SW 1271 (cell line): ENCODE data around the gene COPG2.
"Not testable (repeated sequence)": the region's sequence is repeated elsewhere in the genome, so short reads cannot be mapped to it uniquely, and the experiment has no call there.

Source experiments
- DNase-seq, 2 experiments: peaks; one replicate each; lab custom pipeline; 2025; lab: John Stamatoyannopoulos, UW

Gene COPG2

GRCh38 chr7:130668258-130669084 is at the start of gene COPG2:
Gene COPG2 (minus strand): TSS chr7:130668748. CDS start chr7:130668668, 80 bp downstream.
- peak; percentile 29 to 78 for DNase-seq

GRCh38 chr7:130712416-130712815 is 43.9 kb upstream of the COPG2 start:
- DNase-seq = no peak

GRCh38 chr7:130708766-130709165 is 40.2 kb upstream of the COPG2 start:
- DNase-seq = no peak

GRCh38 chr7:130708001-130708400 is 39.5 kb upstream of the COPG2 start:
- no peak for DNase-seq

GRCh38 chr7:130703851-130704250 is 35.3 kb upstream of the COPG2 start:
- no peak for DNase-seq

GRCh38 chr7:130701650-130702049 is 33.1 kb upstream of the COPG2 start:
- no peak for DNase-seq

- DNase-seq = no peak
Observed at GRCh38 chr7:130700760-130701159, 32.2 kb upstream of the COPG2 start.

- DNase-seq = no peak
Observed at GRCh38 chr7:130699686-130700085, 31.1 kb upstream of the COPG2 start.

GRCh38 chr7:130697820-130698219 is 29.3 kb upstream of the COPG2 start:
- DNase-seq = no peak

GRCh38 chr7:130695840-130696239 is 27.3 kb upstream of the COPG2 start:
- DNase-seq = peak in 1 of 2 experiments; percentile 38

- DNase-seq = not testable (repeated sequence)
Observed at GRCh38 chr7:130692396-130692795, 23.8 kb upstream of the COPG2 start.

- no peak for DNase-seq
Observed at GRCh38 chr7:130689683-130690082, 21.1 kb upstream of the COPG2 start.

GRCh38 chr7:130683026-130683425 is 14.5 kb upstream of the COPG2 start:
- DNase-seq = no peak

GRCh38 chr7:130674456-130674855 is 5.9 kb upstream of the COPG2 start:
- no peak for DNase-seq

- no peak for DNase-seq
Observed at GRCh38 chr7:130673066-130673465, 4.5 kb upstream of the COPG2 start.

- no peak for DNase-seq
Observed at GRCh38 chr7:130672146-130672545, 3.6 kb upstream of the COPG2 start.

GRCh38 chr7:130669085-130669700 is 645 bp upstream of the COPG2 start:
- DNase-seq = no peak

GRCh38 chr7:130667593-130668257 is 823 bp downstream of the COPG2 start:
- DNase-seq = no peak

- DNase-seq = no peak
Observed at GRCh38 chr7:130662426-130662825, 6.1 kb downstream of the COPG2 start.

- DNase-seq = no peak
Observed at GRCh38 chr7:130655286-130655685, 13.3 kb downstream of the COPG2 start.

GRCh38 chr7:130654850-130655249 is 13.7 kb downstream of the COPG2 start:
- no peak for DNase-seq

GRCh38 chr7:130650611-130651120 is 17.9 kb downstream of the COPG2 start:
- no peak for DNase-seq
